PC-3 (cell line): ENCODE data around the gene AGTPBP1. TPM values are rescaled to one million over a fixed set of nuclear protein-coding genes. Genes with fewer than 3 reads are reported as not detected.

Experiments used
- ATAC-seq: fragments of 200-7000 bp; cut with Tn5 transposase; 2 replicates; pipeline ENCODE4 v1.9.1; 2020; ENCODE audit warnings: mild to moderate bottlenecking, moderate library complexity
- BruUV-seq: library from RNA; stranded (reverse); fragments of 400-500 nt; replicated peaks from 2 replicates; lab custom pipeline; 2021; lab: Mats Ljungman, UMichigan
- CTCF ChIA-PET: fragments of 300-600 bp; sonication (Branson Sonifier 250); formaldehyde crosslinking; loops from one replicate; lab custom pipeline; 2022; ENCODE audit warnings: antibody characterized with exemption; lab: Charles Lee
- POLR2A ChIA-PET: fragments of 300-600 bp; sonication (Branson Sonifier 250); formaldehyde crosslinking; loops from one replicate; lab custom pipeline; 2022; ENCODE audit warnings: antibody characterized with exemption; ENCODE audit not compliant: unreplicated experiment; lab: Charles Lee
- DNase-seq: peaks from one replicate; pipeline ENCODE4 v3.0.0-alpha.2; 2015
- H2AFZ ChIP-seq: fragments of 300-600 bp; sonication (generic); 2 replicates; pipeline ENCODE4 v1.6.0; 2016; ENCODE audit warnings: antibody characterized with exemption, low read length
- H3F3A ChIP-seq: fragments of 300-600 bp; sonication (generic); one replicate; pipeline ENCODE4 v1.6.0; 2017; ENCODE audit warnings: antibody characterized with exemption, low read length, control low read depth, mild to moderate bottlenecking; ENCODE audit not compliant: unreplicated experiment
- H3K27ac ChIP-seq: fragments of 300-600 bp; sonication (generic); 2 replicates; pipeline ENCODE4 v1.5.1; 2016; ENCODE audit warnings: mild to moderate bottlenecking, low read length
- H3K27me3 ChIP-seq: fragments of 300-600 bp; sonication (generic); 2 replicates; pipeline ENCODE4 v1.6.1; 2016; ENCODE audit warnings: low read length, mixed read lengths
- H3K36me3 ChIP-seq: fragments of 300-600 bp; sonication (generic); 2 replicates; pipeline ENCODE4 v1.6.1; 2016; ENCODE audit warnings: low read depth, mixed run types, low read length, mixed read lengths
- H3K4me1 ChIP-seq: fragments of 300-600 bp; sonication (generic); 2 replicates; pipeline ENCODE4 v1.5.1; 2016; ENCODE audit warnings: low read length; ENCODE audit not compliant: insufficient read depth
- H3K4me2 ChIP-seq: fragments of 300-600 bp; sonication (generic); 2 replicates; pipeline ENCODE4 v1.6.0; 2016; ENCODE audit warnings: low read length
- H3K4me3 ChIP-seq: fragments of 300-600 bp; sonication (generic); 2 replicates; pipeline ENCODE4 v1.5.1; 2016; ENCODE audit warnings: mild to moderate bottlenecking, low read length, mixed read lengths
- H3K79me2 ChIP-seq: fragments of 300-600 bp; sonication (generic); 2 replicates; pipeline ENCODE4 v1.6.1; 2017; ENCODE audit warnings: low read length, mixed read lengths
- H3K9ac ChIP-seq: fragments of 300-600 bp; sonication (generic); 2 replicates; pipeline ENCODE4 v1.6.0; 2016; ENCODE audit warnings: mild to moderate bottlenecking, low read length
- H3K9me2 ChIP-seq: fragments of 300-600 bp; sonication (generic); replicated peaks from 2 replicates; pipeline ENCODE4 v1.6.1; 2016; ENCODE audit warnings: mixed run types, low read length, mixed read lengths
- H3K9me3 ChIP-seq: fragments of 300-600 bp; sonication (generic); 2 replicates; pipeline ENCODE4 v1.6.1; 2016; ENCODE audit warnings: low read length, mixed read lengths
- H4K20me1 ChIP-seq: fragments of 300-600 bp; sonication (generic); 2 replicates; pipeline ENCODE4 v1.6.1; 2016; ENCODE audit warnings: low read length, mixed read lengths
- CTCF ChIP-seq: fragments of 300-600 bp; sonication (generic); conservative IDR thresholded peaks from 2 replicates; pipeline ENCODE4 v1.5.1; 2017; ENCODE audit warnings: antibody characterized with exemption, low read depth, mild to moderate bottlenecking, low read length
- EZH2 ChIP-seq: fragments of 300-600 bp; sonication (generic); IDR thresholded peaks from one replicate; pipeline ENCODE4 v1.6.1; 2017; ENCODE audit warnings: antibody characterized with exemption, mild to moderate bottlenecking, low read length; ENCODE audit not compliant: unreplicated experiment
- EZH2phosphoT487 ChIP-seq: fragments of 300-600 bp; sonication (generic); IDR thresholded peaks from 2 replicates; pipeline ENCODE4 v1.6.1; 2018; ENCODE audit warnings: mild to moderate bottlenecking, antibody characterized with exemption, low read length, borderline replicate concordance
- intact Hi-C: fragments of 100-400 bp; cut with micrococcal nuclease; formaldehyde crosslinking; loops from 2 replicates; pipeline ENCODE4 v1.9.0; 2023
- total RNA-seq: library from RNA; depleted of rRNA; stranded (reverse); fragments of >200 nt; gene quantifications from 2 replicates; pipeline ENCODE4 v1.2.3, GENCODE V29; 2014

Gene AGTPBP1
- total RNA-seq, 1 experiment from 2014 or later: 6.0 TPM

GRCh38 chr9:85524531-85524930 lies 217.2 kb downstream of the AGTPBP1 start:
- TF ChIP-seq CTCF (no peak), EZH2phosphoT487 (no peak), EZH2 (no peak)
- H2AFZ ChIP-seq: no peak overlapping the region
- no peaks in the 10 kb centered on the region for H3K9me3 ChIP-seq
- H3K79me2 ChIP-seq: no peaks in the 10 kb centered on the region
- ATAC-seq (no peak), DNase-seq (no peak)
- CTCF ChIA-PET: no interaction called here
- H3K9ac ChIP-seq: no peak overlapping the region
- no peak overlapping the region for H3K4me2 ChIP-seq
- H3K27ac ChIP-seq: no peak overlapping the region
- BruUV-seq: no TSS peak
- no peaks in the 10 kb centered on the region for H3K4me1 ChIP-seq
- H3K9me2 ChIP-seq: no peaks in the 10 kb centered on the region
- no peaks in the 10 kb centered on the region for H3F3A ChIP-seq
- no peaks in the 10 kb centered on the region for H3K36me3 ChIP-seq
- no peaks in the 10 kb centered on the region for H4K20me1 ChIP-seq
- no peak overlapping the region for H3K4me3 ChIP-seq
- intact Hi-C loops: no loop called here
- POLR2A ChIA-PET: no interaction called here
- H3K27me3 ChIP-seq: peaks cover 43% of the 10 kb centered on the region

- POLR2A ChIA-PET: no interaction called here
- H3K9ac ChIP-seq: no peak overlapping the region
Observed at GRCh38 chr9:85523202-85523601, 218.6 kb downstream of the AGTPBP1 start.

More at GRCh38 chr9:85523202-85523601, 218.6 kb downstream of the AGTPBP1 start:
- Histone ChIP-seq H3K4me3 (no peak overlapping the region), H3K27me3 (peaks cover 43% of the 10 kb centered on the region), H3K79me2 (no peaks in the 10 kb centered on the region), H3K4me1 (no peaks in the 10 kb centered on the region), H3K9me2 (no peaks in the 10 kb centered on the region), H2AFZ (no peak overlapping the region), H3K4me2 (no peak overlapping the region), H3F3A (no peaks in the 10 kb centered on the region), H3K9me3 (no peaks in the 10 kb centered on the region), H3K36me3 (no peaks in the 10 kb centered on the region), H4K20me1 (no peaks in the 10 kb centered on the region), H3K27ac (no peak overlapping the region)
- ATAC-seq: no peak
- no TSS peak for BruUV-seq
- no peak for DNase-seq
- intact Hi-C loops: no loop called here
- CTCF ChIA-PET: no interaction called here
- TF ChIP-seq CTCF: no peak
- no peak for TF ChIP-seq EZH2phosphoT487
- no peak for TF ChIP-seq EZH2
